EH (cell line): ENCODE results near the gene RPAP2.
A peak's percentile ranks its signal among the peaks of the same experiment; 100 is the strongest.

Experiments used
- DNase-seq: peaks from one replicate; pipeline ENCODE4 v3.0.0-alpha.2; 2015; ENCODE audit warnings: low read depth

The RPAP2 gene

GRCh38 chr1:92447033-92447681 is 148.3 kb downstream of the RPAP2 start:
- peak; percentile 37 for DNase-seq

DNA sequence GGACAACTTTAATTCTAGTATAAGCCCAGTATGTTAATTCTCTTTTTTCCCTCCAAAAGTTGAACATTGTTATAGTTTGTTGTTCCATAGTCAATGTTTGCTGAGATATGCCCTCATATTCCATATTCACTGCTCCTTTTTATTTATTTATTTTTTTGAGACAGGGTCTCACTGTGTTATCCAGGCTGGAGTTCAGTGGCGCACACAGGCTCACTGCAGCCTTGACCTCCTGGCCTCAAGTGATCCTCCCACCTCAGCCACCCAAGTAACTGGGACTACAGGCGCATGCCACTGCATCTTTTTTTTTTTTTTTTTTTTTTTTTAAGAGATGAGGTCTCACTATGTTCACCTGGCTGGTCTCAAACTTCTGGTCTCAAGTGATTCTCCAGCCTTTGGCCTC is 149.1 kb downstream of the RPAP2 start:
- no peak for DNase-seq
